ENCODE results near the gene EVA1C.

DNA sequence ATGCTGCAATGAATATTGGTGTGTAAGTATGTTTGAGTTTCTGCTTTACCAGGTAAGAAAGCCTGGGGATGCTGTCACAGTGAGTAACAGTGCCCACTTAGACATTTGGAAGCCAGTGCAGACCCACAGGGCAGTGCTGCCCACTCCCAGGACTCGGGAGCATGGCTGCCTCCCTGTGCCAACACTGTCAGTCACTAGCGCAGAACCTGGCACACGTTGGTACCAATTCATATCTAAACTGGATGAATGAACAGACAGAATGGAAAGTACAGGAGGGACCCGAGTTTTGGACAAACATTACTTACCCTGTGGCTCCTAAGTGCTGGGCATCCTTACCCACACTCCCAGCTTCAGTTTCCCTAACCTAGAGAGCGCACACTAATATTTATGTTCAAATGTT, 1.6 kb upstream of the EVA1C start:
- TF ChIP-seq TAF1 (IDR thresholded peaks at IDR 0.05; ENCODE audit: borderline replicate concordance, insufficient read depth, low read length) (no peak), POLR2AphosphoS5 (IDR thresholded peaks at IDR 0.05; ENCODE audit: low read depth, low read length) (no peak)

Data from PFSK-1 (cell line).